GM03348 (cell line): ENCODE measurements around the gene LRRC7.
A peak's percentile ranks its signal among the peaks of the same experiment; 100 is the strongest.
"Not testable (repeated sequence)": the region's sequence is repeated elsewhere in the genome, so short reads cannot be mapped to it uniquely, and the experiment has no call there.

Experiments
- DNase-seq: peaks from one replicate; pipeline ENCODE4 v3.0.0; 2012; ENCODE audit warnings: low spot score

Gene LRRC7

DNA sequence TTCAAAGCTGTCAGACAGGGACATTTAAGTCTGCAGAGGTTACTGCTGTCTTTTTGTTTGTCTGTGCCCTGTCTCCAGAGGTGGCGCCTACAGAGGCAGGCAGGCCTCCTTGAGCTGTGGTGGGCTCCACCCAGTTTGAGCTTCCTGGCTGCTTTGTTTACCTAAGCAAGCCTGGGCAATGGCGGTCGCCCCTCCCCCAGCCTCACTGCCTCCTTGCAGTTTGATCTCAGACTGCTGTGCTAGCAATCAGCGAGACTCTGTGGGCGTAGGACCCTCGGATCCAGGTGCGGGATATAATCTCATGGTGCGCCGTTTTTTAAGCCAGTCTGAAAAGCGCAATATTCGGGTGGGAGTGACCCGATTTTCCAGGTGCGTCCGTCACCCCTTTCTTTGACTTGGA lies 320.3 kb downstream of the LRRC7 start:
- DNase-seq = not testable (repeated sequence)

DNA sequence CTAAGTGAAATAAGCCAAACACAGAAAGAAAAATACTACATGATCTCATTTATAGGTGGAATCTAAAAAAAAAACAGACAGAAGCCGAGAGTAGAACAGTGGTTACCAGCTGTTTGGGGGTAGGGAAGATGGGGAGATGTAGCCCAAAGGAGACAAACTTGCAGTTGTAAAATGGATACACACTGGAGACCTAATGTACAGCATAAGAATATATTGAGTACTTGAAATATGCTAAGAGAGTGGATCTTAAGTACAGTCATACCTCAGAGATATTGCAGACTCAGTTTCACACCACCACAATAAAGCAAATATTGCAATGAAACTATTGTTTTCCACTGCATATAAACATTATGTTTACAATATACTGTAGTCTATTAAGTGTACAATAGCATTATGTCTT lies 320.9 kb downstream of the LRRC7 start:
- DNase-seq = no peak

GRCh38 chr1:69898403-69898947 lies 330.8 kb downstream of the LRRC7 start:
- DNase-seq = no peak

- peak; percentile 15 for DNase-seq
Measured at GRCh38 chr1:69911301-69911801, 343.6 kb downstream of the LRRC7 start.

DNA sequence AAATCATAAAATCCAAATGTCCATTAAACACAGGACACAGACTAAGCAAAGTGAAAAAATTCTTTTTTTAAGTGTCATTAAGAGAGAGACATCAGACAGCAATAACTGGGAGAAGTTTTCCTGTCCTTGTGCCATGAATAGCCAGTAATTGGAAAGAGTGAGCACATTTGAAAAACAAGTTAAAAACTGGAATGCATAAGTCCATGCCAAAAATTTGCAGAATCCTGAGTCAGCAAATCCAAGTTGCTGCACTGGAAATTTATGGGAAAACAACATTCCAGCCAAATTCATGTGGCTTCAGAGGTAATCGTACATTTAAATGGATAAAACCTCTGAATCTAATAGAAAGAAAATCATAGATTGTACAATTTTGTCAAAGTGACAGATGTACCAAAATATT lies 346.3 kb downstream of the LRRC7 start:
- DNase-seq = peak; percentile 55

GRCh38 chr1:69914976-69915765 lies 347.4 kb downstream of the LRRC7 start:
- DNase-seq = peak; percentile 7

DNA sequence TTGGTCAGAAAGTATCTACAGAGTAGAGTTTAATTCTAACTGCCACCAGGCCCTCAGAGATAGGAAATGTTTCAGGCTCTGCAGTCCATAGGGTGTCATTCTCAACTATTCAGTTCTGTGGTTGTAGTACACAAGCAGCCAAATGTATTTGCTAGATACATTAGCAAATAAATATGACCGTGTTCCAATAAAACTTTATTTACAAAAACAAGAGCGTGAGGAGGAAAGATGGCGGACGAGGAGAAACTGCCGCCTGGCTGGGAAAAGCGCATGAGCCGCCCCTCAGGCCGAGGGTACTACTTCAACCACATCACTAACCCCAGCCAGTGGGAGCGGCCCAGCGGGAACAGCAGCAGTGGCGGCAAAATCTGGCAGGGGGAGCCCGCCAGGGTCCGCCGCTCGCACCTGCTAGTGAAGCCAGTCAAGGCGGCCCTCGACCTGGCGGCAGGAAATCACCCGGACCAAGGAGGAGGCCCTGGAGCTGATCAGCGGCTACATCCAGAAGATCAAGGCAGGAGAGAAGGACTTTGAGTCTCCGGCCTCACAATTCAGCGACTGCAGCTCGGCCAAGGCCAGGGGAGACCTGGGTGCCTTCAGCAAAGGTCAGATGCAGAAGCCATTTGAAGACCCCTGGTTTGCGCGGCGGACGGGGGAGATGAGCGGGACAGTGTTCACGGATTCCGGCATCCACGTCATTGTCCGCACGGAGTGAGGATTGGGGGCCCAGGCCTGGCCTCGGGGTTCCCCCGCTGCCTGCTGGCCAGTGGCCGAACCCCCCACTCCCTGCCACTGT lies 351.6 kb downstream of the LRRC7 start:
- DNase-seq = no peak

DNA sequence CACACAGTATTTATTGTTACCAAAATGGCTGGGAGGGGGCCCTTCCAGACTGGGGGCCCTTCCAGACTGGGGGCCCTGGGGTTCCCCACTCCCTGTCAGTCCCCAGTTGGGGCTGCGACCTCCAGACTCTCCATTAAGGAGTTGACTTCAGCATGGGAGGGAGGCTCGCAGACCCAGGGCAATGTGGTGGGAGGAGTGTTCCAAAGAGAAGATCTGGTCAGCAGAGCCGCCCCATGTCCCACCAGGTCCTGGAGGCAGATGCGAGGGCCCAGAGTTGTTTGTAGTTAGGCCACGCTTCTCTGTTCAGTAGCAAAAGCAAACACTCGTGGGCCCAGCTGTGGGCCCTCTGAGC lies 352.2 kb downstream of the LRRC7 start:
- no peak for DNase-seq

DNA sequence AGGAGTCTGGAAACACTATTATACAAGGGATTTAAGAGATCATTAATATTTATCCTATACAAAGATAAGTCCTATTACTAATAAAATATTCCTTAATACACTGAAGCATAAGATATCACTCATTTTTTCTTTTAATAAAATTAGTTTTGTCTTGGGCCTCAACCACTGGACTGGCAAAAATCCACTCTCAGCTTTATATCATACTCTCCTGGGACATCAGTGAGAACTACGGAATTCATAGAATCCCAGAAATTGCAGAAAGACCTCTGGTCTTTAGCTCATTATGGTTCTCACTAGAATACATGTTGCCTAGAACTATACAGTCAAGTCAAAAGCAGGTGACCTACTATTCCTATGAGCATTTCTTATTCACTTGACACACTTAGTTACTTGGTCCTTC lies 352.7 kb downstream of the LRRC7 start:
- no peak for DNase-seq

DNA sequence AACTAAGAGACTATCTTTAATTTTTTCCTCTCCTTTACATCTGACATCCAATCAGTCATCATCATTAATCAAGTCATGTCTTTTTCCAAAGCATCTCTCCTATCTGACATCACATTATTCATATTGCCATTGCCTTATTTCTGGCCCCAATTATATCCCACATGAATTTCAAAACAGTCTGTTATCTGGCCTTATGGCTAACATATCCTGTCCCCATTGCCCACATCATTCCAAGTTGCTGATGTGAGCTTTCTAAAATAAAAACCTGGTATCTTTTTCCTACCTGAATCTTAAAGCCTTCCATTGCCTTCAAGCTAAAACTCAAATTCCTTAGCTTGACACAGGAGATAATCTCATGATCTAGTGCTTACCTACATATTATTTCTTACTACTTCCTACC lies 353.8 kb downstream of the LRRC7 start:
- DNase-seq = no peak

GRCh38 chr1:69928234-69928633 lies 360.5 kb downstream of the LRRC7 start:
- DNase-seq = not testable (repeated sequence)

DNA sequence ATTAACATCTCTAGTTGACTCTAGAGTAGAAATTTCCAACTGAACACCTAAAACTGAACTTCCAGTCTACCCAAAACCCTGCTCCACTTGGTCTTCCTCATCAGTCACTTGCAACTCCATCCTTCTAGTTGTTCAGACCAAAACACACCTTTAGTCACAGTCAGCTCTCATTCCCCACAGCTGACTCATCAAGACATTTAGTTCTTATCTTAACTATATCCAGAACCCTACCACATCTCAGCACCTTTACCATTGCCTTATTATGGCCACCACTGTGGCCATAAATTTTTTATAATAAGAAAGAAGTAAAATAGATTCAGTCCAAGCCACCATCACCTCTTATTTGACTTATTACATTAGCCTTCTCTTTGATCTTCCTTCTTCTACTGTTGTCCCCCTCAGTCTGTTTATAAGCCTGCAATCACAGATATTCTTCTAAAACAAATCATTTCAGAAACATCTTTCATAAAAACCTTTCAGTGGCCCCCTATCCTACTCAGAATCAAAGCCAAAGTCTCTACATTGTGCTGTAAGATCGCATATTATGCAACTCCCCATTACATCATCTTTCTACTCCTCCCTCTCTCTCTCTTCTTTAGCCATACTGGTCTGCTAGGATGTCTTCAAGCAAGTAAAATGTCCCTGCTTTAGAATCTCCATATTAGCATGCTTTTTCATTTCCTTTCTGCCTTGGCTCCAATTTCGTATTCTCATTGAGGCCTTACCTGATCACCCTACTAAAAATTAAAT lies 361.8 kb downstream of the LRRC7 start:
- no peak for DNase-seq

DNA sequence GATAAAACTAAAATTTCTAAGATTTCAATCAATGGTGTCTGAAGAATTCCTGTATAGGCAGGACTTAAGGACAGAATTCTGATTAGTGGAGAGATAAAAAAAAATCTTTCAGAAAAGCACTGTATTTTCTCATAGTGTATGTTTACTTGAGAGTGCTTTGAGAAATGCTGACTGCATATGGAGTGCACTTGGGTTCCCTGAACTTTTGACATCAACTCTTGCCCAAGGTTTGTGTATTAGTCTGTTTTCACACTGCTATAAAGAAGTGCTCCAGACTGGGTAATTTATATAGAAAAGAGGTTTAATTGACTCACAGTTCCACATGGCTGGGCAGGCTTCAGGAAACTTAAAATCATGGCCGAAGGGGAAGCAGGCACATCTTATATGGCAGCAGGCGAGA lies 362.7 kb downstream of the LRRC7 start:
- DNase-seq = no peak

DNA sequence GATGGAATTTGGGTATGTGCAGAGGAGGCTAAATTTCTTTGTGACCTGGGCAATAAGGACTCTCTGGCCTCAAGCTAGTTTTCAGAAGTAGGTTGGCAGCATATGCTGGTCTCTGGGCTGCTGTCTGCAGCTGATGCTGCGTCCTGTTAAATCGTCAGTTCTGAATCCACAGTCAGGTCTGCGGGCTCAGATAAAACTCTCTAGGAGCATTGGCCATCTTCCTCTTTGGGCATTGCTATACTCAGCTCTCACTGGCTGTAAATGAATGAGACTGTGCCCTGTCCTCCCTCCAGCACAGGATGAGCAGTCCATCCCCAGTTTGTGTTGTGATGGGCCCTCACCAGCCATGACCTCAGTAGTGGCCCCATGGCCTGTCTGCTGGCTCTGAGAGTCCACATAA lies 365.0 kb downstream of the LRRC7 start:
- no peak for DNase-seq

DNA sequence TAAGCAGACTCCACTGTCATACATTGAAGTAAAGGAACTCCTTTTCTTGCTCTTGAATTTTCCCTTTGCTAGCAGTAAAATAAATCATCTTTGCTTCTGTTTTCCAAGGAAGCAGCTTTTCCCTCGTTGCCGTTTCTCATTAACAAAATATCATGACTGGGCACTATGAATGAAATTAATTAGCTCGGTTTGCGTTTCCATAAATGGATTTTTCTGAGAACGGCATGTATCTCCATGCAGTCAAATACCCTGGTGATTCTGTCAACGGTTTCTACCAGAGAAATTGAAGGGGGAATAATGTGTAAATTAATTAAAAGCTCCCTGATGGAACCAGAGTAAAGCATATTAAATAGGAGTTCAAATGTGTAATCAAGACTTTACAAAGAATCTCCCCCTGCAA lies 372.5 kb downstream of the LRRC7 start:
- no peak for DNase-seq

- DNase-seq = no peak
Measured at GRCh38 chr1:69940816-69941215, 373.1 kb downstream of the LRRC7 start.

- no peak for DNase-seq
Measured at GRCh38 chr1:69943030-69943429, 375.3 kb downstream of the LRRC7 start.

DNA sequence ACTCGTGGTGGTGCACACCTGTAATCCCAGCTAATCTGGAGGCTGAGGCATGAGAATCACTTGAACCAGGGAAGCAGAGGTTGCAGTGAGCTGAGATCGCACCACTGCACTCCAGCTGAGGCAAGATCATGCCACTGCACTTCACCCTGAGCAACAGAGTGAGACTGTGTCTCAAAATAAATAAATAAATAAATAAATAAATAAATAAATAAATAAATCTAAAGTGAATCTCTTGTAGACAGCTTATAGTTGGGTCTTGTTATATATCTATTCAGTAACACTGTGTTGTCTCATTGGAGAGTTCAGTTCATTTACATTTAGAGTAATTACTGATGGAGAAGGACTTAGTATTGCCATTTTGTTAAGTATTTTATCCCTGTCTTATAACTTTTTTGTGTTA lies 379.2 kb downstream of the LRRC7 start:
- no peak for DNase-seq

GRCh38 chr1:69947837-69948236 lies 380.1 kb downstream of the LRRC7 start:
- no peak for DNase-seq

- DNase-seq = peak; percentile 3
Measured at GRCh38 chr1:69952676-69953075, 385.0 kb downstream of the LRRC7 start.

DNA sequence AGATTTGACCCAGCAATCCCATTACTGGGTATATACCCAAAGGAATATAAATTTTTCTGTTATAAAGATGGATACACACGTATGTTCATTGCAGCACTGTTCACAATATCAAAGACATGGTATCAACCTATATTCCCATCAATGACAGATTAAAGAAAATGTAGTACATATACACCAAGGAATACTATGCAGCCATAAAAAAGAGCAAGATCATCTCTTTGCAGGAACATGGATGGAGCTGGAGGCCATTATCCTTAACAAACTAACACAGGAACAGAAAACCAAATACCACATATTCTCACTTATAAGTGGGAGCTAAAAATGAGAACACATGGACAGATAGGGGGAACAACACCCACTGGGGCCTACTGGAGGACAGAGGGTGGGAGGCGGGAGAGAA lies 394.7 kb downstream of the LRRC7 start:
- DNase-seq = not testable (repeated sequence)

- DNase-seq = no peak
Measured at GRCh38 chr1:69967245-69967766, 399.6 kb downstream of the LRRC7 start.
